Activated T-helper 17 cell treated with anti-CD3 and anti-CD28 coated beads, Interleukin-2, amount 50 U/mL, for 72 hours (primary cell): ENCODE data around the gene HOXA3. TPM values are rescaled to one million over a fixed set of nuclear protein-coding genes. Genes with fewer than 3 reads are reported as not detected.

Source experiments
- ATAC-seq: fragments of 150-1000 bp; cut with Tn5 transposase; replicated peaks from 2 replicates; pipeline ENCODE4 v1.10.0; 2021; ENCODE audit warnings: mild to moderate bottlenecking, moderate library complexity
- H3K27ac Mint-ChIP-seq: one replicate; pipeline ENCODE4 v1.8.0; 2022; ENCODE audit warnings: mixed read lengths
- H3K27me3 Mint-ChIP-seq: one replicate; pipeline ENCODE4 v1.8.0; 2022; ENCODE audit warnings: mixed read lengths
- H3K36me3 Mint-ChIP-seq: one replicate; pipeline ENCODE4 v1.8.0; 2022; ENCODE audit warnings: low read depth, mild to moderate bottlenecking, mixed read lengths
- H3K4me1 Mint-ChIP-seq: one replicate; pipeline ENCODE4 v1.8.0; 2022; ENCODE audit warnings: mixed read lengths
- H3K4me3 Mint-ChIP-seq: one replicate; pipeline ENCODE4 v1.8.0; 2022; ENCODE audit warnings: mild to moderate bottlenecking, mixed read lengths
- H3K9me3 Mint-ChIP-seq: one replicate; pipeline ENCODE4 v1.8.0; 2022; ENCODE audit warnings: mixed read lengths
- total RNA-seq, 2 donors: library from RNA; stranded (reverse); gene quantifications; one replicate each; pipeline ENCODE4 v1.2.3, GENCODE V29; 2022

Gene HOXA3
- total RNA-seq, 2 donors from 2014 or later, result not detected

DNA sequence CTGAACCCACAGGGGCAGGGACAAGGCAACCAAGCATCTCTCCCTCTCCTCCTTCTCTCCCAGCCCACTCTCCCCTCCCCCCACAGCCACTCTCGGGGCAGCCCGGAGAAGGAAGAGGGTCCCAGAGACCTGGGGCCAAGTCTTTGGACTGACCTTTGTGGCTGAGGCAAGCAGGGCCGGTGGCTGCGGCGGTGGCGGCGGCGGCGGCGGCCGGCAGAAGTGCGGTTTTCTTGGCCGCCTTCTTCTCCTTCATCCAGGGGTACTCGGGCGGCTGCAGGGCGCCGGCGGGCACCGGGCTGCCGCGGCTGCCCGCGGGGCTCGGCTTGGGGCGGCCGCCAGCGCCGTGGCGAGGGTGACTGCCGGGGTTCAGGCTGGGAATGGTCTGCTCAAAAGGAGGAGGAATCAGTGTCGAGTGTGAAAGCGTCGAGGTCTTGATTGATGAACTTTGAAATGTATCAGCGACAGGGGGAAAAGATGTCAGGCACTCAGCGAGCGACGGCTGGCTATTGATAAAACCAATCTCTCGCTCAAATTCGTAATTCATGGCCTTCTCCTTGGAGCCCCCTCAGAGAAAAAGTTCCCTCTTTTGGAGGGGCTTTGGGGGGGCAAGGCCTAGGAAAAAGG lies 50.3 kb downstream of the HOXA3 start:
- Mint-ChIP-seq H3K27ac (no peak overlapping the region), H3K4me3 (peak overlapping the region; percentile 43)
- ATAC-seq, result no peak

DNA sequence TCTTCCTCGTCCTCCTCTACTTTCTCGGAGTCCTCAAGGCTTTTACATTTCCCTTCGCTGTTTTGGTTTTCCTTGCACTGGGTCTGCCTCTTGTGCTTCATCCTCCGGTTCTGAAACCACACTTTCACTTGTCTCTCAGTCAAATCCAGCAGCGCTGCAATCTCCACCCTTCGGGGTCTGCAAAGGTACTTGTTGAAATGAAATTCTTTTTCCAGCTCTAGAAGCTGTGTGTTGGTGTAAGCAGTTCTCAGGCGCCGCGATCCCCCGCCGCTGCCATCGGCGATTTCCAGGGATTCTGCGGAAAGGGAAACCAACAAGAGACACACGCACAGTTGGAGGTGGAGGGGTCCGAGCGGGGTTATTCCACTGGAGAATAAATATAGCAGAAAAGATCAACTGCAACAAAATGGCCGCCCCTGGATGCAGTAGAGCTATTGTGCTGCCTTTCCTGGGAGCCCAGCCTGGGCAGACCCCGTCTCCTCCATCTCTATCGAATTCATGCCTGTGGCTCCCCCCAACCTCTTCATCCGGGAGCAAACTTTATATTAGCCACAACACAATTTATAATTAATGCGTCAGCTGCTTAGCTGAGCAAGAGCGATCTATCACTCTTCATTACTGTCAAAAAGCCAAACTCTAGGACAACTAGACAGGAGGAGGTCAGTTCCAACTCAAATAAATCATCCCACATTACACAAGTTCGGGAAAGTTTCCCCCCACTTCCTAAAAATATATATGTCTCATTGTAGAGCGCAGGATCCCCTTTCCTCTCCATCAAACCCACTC lies 51.0 kb downstream of the HOXA3 start:
- H3K9me3 Mint-ChIP-seq, result no peaks in the 10 kb centered on the region
- H3K4me1 Mint-ChIP-seq, result peaks cover 18% of the 10 kb centered on the region
- ATAC-seq, result no peak
- H3K27me3 Mint-ChIP-seq, result peaks cover 56% of the 10 kb centered on the region
- no peak overlapping the region for H3K4me3 Mint-ChIP-seq
- H3K36me3 Mint-ChIP-seq, result peaks cover 37% of the 10 kb centered on the region
- H3K27ac Mint-ChIP-seq, result no peak overlapping the region

More for the DNA sequence above, 50.3 kb downstream of the HOXA3 start:
- peaks cover 17% of the 10 kb centered on the region for H3K4me1 Mint-ChIP-seq
- H3K9me3 Mint-ChIP-seq, result no peaks in the 10 kb centered on the region
- peaks cover 37% of the 10 kb centered on the region for H3K36me3 Mint-ChIP-seq
- H3K27me3 Mint-ChIP-seq, result peaks cover 55% of the 10 kb centered on the region

DNA sequence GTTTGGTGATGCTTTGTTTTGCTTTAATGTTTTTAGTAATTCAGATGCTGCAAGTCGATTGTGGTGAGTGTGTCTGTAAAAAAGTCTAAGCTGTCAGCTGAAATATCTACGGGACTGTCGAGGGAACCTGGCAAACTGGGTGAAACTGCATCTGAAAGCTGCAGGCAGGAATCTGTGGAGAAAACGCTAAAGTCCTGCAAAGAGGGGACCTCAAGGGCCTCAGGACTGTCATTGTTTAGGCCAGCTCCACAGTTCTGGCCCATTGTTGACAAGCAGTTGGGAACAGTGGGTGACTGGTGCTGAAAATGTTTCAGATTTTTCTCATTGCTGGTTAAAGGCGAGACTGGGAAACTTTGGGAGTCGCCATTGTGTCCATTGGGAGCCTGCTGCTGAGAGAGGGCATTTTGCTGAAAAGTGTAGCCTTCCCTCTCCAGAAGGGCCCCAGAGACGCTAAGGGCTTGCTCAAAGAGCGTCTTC lies 51.7 kb downstream of the HOXA3 start:
- ATAC-seq, result no peak
- Mint-ChIP-seq H3K4me1 (peaks cover 18% of the 10 kb centered on the region), H3K36me3 (peaks cover 37% of the 10 kb centered on the region), H3K4me3 (no peak overlapping the region), H3K27ac (no peak overlapping the region), H3K9me3 (no peaks in the 10 kb centered on the region), H3K27me3 (peaks cover 56% of the 10 kb centered on the region)

DNA sequence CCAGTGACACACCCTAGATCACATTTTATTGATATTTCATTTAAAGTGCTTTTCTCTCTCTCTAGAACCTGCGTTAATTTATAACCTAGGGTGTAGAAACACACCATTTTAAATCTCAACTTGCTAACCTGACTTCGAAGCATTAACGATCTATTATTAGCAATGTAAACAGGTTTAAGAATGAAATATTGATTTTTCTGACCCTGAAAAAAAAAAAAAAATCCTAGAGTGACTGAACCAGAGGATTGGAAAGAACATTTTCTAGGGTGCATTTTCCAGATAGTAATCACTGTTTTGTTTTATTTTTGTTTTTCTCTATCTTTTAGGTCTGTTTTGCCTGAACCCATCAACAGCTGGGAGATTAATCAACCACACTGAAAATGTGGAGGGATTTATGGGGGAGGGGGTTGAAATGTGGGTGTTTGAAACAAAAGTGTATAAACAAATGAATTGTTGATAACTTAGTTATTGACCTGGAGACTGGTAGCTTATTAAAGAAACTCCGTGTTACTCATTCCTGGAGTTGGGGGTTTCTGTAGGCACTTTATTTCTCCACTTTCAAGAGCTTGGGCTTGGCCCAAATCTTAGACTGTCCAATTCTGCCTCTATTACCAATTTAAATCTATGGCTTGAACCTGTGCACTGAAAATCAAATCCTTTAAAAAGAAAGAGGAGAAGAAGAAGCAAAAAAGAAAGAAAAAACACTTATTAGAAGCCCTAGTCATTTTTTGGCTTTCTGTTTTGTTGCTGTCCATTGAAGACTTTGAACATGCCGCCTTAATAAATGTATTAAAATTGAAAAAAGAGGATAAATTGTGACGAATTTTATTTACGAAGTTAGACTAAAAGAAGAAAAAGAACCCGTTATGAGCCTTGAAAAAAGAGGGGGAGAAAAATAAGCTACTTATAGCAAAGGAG lies 52.7 kb downstream of the HOXA3 start:
- Mint-ChIP-seq H3K36me3 (peaks cover 37% of the 10 kb centered on the region), H3K4me1 (peaks cover 18% of the 10 kb centered on the region), H3K27me3 (peaks cover 59% of the 10 kb centered on the region), H3K9me3 (no peaks in the 10 kb centered on the region), H3K27ac (no peak overlapping the region), H3K4me3 (no peak overlapping the region)
- no peak for ATAC-seq

DNA sequence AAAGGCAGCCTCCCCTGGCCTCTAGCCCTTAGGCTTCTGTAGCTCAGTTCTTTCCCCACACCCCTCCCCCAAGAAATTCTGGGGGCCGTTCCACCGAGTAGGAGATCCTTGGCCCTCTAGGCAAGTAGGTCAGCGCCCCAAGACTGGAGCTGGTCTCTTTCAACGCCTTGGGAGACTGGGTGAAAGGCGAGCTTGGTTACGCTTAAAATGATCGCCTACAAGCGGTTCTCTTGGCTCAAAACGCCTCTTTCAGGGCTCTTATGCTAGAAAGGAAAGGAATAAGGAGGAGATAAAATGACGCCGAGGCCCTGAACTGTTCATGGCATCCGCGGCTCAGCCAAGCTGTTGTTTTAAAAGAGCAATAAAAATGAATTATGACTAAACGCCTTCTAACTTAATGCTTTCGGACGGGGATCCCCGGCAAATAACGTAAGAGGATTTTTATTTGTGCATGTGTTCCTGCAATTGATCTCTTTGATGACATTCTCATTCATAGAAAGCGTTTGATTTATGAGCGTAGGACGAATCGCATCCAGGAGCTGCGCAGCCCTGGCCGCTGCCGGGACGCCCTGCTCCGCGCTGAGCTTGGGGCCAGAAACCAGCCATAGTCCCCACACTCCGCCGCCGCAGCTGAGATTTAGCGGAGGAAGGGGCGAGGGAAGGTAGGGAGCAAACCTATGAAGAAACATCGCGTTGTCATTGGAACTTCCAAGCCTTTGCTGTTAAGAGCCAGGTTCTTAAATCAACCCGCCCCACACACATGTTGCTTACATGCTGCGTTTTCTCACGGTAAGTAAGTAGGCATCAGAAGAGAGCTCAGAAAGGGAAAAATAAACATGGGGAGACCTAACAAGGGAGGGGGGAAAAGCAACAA lies 53.6 kb downstream of the HOXA3 start:
- Mint-ChIP-seq H3K4me1 (peaks cover 16% of the 10 kb centered on the region), H3K36me3 (peaks cover 37% of the 10 kb centered on the region), H3K27ac (no peak overlapping the region), H3K9me3 (no peaks in the 10 kb centered on the region), H3K4me3 (no peak overlapping the region), H3K27me3 (peaks cover 60% of the 10 kb centered on the region)
- no peak for ATAC-seq

DNA sequence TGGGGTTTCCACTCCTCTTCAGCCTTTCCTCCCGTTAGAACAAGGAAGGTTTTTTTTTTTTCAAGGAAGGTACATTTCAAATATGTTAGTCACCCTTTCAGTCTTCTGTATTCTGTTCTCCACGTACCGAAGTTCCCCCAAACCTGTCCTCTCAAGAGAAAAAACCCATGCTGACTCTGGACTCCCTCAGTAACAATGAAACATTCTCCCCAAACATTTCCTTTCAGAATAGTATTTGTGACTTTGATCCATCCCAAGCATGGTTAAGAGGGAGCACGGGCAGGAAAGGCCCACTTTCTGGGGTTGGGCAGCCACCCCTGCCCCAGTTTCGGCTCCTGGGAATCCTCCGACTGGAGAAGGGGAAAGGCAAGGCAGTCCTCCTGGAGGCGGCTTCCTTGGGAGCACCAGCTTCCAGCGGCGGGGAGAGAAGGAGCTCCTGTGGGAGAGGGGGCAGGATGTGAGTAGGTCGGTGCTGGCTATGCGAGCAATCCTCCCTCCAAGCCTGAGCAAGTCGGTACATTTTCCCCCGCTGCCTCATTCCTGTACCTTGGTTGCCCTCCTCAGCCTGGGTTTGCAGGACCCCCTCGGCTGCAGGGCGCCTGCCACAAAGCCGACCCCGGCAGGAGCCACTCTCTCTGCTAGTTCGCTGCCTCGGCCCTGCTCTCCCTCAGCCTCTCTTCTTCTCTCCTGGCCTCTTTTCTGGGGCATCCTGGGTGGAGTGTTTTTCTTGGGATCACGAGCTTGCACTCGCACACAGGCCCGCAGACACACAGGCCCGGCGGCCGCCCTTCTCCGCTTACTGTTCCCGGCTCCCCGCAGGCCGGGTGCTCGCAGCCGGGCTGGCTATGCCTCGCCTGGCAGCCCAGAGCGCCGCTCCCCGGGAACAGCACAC lies 54.5 kb downstream of the HOXA3 start:
- H3K27me3 Mint-ChIP-seq, result peaks cover 61% of the 10 kb centered on the region
- H3K4me3 Mint-ChIP-seq, result peak overlapping the region; percentile 81
- ATAC-seq, result no peak
- H3K36me3 Mint-ChIP-seq, result peaks cover 35% of the 10 kb centered on the region
- H3K27ac Mint-ChIP-seq, result no peak overlapping the region
- no peaks in the 10 kb centered on the region for H3K9me3 Mint-ChIP-seq
- peaks cover 11% of the 10 kb centered on the region for H3K4me1 Mint-ChIP-seq

DNA sequence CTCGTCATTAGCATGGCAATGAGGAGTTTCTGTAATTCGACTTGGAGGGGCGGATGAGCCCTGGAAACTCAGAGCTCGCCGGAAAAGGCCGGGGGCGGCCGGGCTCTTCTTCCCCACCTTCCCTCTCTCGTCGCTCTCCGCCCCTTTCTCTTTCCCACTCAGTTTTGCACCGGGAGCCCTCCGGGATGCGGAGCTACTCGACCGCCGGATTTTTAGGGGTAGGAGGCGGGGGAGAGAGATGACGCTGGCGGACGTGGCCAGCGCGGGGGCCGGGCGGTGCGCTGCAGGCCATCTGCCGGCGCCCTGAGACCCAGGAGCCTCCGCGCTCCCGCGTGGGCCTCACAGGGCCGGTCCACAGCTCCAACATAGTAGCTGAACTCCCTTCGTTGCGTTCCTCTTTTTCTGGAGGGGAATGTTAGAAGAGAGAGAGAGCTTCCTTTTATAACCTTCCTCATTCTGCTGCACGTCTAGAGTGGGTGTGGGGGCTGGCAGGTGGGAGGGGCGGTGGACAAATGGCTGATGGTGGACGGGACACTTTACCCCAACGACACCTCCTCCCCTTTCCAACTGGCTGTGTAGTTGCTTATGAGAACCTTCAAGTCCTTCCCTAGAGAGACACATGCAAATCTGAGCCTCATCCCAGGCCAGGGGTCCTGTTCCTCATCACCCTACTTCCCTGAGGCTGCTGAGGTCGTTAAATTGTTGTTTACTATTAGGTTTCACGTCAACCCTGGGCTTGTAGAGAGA lies 55.4 kb downstream of the HOXA3 start:
- Mint-ChIP-seq H3K36me3 (peaks cover 27% of the 10 kb centered on the region), H3K27ac (no peak overlapping the region), H3K9me3 (no peaks in the 10 kb centered on the region), H3K27me3 (peaks cover 63% of the 10 kb centered on the region), H3K4me1 (peaks cover 5% of the 10 kb centered on the region), H3K4me3 (peak overlapping the region; percentile 81)
- peak; percentile 20 for ATAC-seq

DNA sequence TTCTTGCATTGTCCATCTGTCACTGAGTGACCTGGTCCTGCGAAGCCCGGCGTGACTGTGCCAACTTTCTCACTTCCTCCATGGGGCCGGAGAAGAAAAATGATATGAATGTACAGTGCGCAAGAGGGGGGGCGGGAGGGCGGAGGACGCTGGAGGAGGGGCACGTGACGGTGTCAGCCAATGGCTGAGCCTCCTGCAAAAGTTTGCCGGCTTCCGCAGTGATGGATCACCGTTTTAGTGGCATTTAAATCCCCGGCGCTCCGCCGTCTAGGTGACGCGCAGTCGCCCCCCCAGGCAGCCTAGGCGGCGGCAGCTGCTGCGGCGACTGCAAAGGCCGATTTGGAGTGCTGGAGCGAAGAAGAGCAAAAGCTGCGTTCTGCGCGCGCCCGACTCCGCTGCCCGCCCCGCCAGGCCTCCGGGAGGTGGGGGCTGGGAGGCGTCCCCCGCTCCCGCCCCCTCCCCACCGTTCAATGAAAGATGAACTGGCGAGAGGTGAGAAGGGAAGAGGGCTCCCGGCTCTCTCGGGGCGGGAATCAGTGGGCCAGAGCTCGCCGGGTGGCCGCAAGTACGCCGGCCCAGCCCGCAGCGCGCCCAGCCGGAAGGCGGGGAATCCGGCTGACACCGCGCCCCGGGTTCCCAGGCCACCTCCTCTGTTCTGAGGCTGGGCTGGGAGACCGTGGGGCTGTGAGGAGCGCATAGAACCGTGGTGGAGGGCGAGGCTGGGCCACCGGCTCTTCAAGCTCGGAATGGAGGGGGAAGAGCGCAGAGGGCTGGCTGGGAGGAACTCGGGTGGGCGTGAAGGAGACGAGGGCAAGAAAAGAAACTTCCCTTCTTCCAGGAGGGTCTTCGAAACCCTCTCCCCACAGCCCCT lies 56.3 kb downstream of the HOXA3 start, which contains the start of gene HOXA1:
HOXA1 (minus strand) TSS at position 104 of the 871 bp plus-strand sequence; CDS start at position 16, 88 bp downstream.
- Mint-ChIP-seq H3K36me3 (peaks cover 19% of the 10 kb centered on the region), H3K9me3 (no peaks in the 10 kb centered on the region), H3K4me3 (peak within 1 kb of the TSS; percentile 81), H3K27ac (no peak within 1 kb of the TSS), H3K27me3 (peaks cover 64% of the 10 kb centered on the region), H3K4me1 (peaks cover 5% of the 10 kb centered on the region)
- ATAC-seq, result peak; percentile 91

DNA sequence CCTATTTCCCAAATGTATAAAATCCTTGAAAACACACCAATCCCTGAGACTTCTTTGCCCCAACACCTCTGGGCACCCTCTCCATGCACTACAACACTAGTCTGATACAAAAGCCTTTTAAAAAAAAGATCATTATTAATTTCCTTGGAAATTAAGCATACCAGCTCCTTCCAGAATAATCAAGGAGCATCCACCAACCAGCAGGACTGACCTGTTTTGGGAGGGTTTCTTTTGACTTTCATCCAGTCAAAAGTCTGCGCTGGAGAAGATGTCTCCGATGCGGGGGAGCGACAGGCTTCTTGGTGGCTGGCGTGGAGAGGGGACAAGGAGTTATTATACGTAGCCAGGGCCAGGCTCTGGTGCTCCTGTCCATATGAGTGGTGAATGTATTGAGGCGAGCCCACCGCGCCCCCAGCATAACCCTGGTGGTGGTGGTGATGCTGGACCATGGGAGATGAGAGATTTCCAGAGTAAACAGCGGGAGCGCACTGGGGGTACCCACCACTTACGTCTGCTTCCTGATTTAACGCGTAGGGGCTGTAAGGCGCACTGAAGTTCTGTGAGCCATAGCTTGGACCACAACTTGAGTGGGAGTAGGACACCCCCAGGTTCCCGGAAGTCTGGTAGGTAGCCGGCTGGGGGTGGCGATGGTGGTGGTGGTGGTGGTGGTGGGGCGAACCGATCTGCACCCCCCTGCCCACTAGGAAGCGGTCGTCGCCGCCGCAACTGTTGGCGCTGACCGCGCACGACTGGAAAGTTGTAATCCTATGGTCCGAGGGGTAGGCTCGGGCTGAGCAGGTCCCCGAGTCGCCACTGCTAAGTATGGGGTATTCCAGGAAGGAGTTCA lies 57.1 kb downstream of the HOXA3 start:
- Mint-ChIP-seq H3K4me3 (peak overlapping the region; percentile 81), H3K27me3 (peaks cover 65% of the 10 kb centered on the region), H3K36me3 (peaks cover 10% of the 10 kb centered on the region), H3K9me3 (no peaks in the 10 kb centered on the region), H3K4me1 (peaks cover 5% of the 10 kb centered on the region), H3K27ac (no peak overlapping the region)
- peak; percentile 18 for ATAC-seq

DNA sequence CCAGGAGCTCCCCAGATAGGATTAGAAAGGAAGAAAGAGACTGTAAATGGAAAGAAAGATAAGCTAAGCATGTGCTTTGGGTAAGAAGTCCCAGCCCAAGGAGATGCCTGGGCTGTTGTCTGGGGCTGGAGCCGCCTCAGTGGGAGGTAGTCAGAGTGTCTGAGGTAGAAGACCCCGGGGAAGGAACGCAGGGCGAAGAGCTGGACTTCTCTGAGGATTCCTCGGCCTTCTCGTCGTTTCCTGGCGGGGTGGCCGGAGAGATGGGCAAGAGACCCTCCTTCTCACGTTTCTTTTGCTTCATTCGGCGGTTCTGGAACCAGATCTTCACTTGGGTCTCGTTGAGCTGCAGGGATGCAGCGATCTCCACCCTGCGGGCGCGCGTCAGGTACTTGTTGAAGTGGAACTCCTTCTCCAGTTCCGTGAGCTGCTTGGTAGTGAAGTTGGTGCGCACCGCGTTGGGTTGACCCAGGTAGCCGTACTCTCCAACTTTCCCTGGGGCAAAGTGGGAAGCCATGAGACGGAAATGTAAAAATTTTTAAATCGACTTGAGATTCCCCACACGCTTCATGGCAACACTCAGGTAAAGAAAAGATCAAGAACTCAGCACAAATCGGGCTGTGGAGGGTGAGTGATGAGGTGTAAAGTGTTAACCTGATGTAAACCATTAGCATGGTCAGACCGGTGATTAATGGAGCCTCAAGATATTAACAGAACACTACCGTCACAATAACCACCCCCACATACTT lies 57.9 kb downstream of the HOXA3 start:
- peak overlapping the region; percentile 81 for H3K4me3 Mint-ChIP-seq

More for the DNA sequence above, 57.9 kb downstream of the HOXA3 start:
- H3K27me3 Mint-ChIP-seq, result peaks cover 64% of the 10 kb centered on the region
- peaks cover 2% of the 10 kb centered on the region for H3K36me3 Mint-ChIP-seq
- no peak overlapping the region for H3K27ac Mint-ChIP-seq
- H3K9me3 Mint-ChIP-seq, result no peaks in the 10 kb centered on the region
- H3K4me1 Mint-ChIP-seq, result peaks cover 5% of the 10 kb centered on the region
- no peak for ATAC-seq
